Calu3 (cell line): ENCODE results near the gene GTPBP10. TPM values are rescaled to one million over a fixed set of nuclear protein-coding genes. Genes with fewer than 3 reads are reported as not detected.
A peak's percentile ranks its signal among the peaks of the same experiment; 100 is the strongest.
"Not testable (repeated sequence)": the region's sequence is repeated elsewhere in the genome, so short reads cannot be mapped to it uniquely, and the experiment has no call there.

Source experiments
- BruUV-seq: library from RNA; stranded (reverse); fragments of 400-500 nt; replicated peaks from 2 replicates; lab custom pipeline; 2021; lab: Mats Ljungman, UMichigan
- CTCF ChIA-PET: fragments of 300-600 bp; sonication (Branson Sonifier 250); formaldehyde crosslinking; loops from one replicate; lab custom pipeline; 2022; ENCODE audit warnings: antibody characterized with exemption; lab: Charles Lee
- DNase-seq: peaks from one replicate; pipeline ENCODE4 v3.0.0; 2022
- H3K27ac Mint-ChIP-seq: one replicate; pipeline ENCODE4 v1.8.0; 2022; ENCODE audit warnings: mixed read lengths; ENCODE audit not compliant: unreplicated experiment
- H3K27me3 Mint-ChIP-seq: one replicate; pipeline ENCODE4 v1.8.0; 2022; ENCODE audit warnings: mixed read lengths; ENCODE audit not compliant: unreplicated experiment
- H3K36me3 Mint-ChIP-seq: one replicate; pipeline ENCODE4 v1.8.0; 2022; ENCODE audit warnings: mild to moderate bottlenecking, moderate library complexity, mixed read lengths; ENCODE audit not compliant: insufficient read depth, unreplicated experiment
- H3K4me1 Mint-ChIP-seq: one replicate; pipeline ENCODE4 v1.8.0; 2022; ENCODE audit warnings: mild to moderate bottlenecking, low read depth, mixed read lengths; ENCODE audit not compliant: unreplicated experiment
- H3K4me3 Mint-ChIP-seq: one replicate; pipeline ENCODE4 v1.8.0; 2022; ENCODE audit warnings: mild to moderate bottlenecking, low read depth, moderate library complexity, mixed read lengths; ENCODE audit not compliant: unreplicated experiment
- H3K9me3 Mint-ChIP-seq: one replicate; pipeline ENCODE4 v1.8.0; 2022; ENCODE audit warnings: low read depth, mixed read lengths; ENCODE audit not compliant: unreplicated experiment
- CTCF ChIP-seq: fragments of 200-600 bp; IDR thresholded peaks from one replicate; pipeline ENCODE4 v1.8.0; 2022; ENCODE audit warnings: antibody characterized with exemption; ENCODE audit not compliant: unreplicated experiment
- intact Hi-C: fragments of 100-400 bp; cut with micrococcal nuclease; formaldehyde crosslinking; loops from one replicate; pipeline ENCODE4 v1.10.0; 2022; ENCODE audit not compliant: unreplicated experiment
- total RNA-seq: library from RNA; stranded (reverse); gene quantifications from 2 replicates; pipeline ENCODE4 v1.2.3, GENCODE V29; 2022

GTPBP10 gene
- total RNA-seq, 1 experiment from 2014 or later, result 22.5 TPM

- H3K27me3 Mint-ChIP-seq, result no peaks in the 10 kb centered on the region
- no peaks in the 10 kb centered on the region for H3K9me3 Mint-ChIP-seq
- BruUV-seq, result no TSS peak
- TF ChIP-seq CTCF, result no peak
- no peak for DNase-seq
- peaks cover 17% of the 10 kb centered on the region for H3K4me1 Mint-ChIP-seq
- intact Hi-C loops, result loop anchor here (5.0 kb wide), 1 partner anchor 67 kb away; no protein-coding TSS in a partner anchor
- H3K36me3 Mint-ChIP-seq, result peaks cover 19% of the 10 kb centered on the region
- H3K4me3 Mint-ChIP-seq, result peak overlapping the region; percentile 84
- H3K27ac Mint-ChIP-seq, result peak overlapping the region; percentile 79
- CTCF ChIA-PET, result interaction anchor here (0.5 kb wide), 1 partner anchor 146 kb away, joined by 3 read pairs; no protein-coding TSS in a partner anchor
Measured at GRCh38 chr7:90345595-90346335, 751 bp upstream of the GTPBP10 start.

DNA sequence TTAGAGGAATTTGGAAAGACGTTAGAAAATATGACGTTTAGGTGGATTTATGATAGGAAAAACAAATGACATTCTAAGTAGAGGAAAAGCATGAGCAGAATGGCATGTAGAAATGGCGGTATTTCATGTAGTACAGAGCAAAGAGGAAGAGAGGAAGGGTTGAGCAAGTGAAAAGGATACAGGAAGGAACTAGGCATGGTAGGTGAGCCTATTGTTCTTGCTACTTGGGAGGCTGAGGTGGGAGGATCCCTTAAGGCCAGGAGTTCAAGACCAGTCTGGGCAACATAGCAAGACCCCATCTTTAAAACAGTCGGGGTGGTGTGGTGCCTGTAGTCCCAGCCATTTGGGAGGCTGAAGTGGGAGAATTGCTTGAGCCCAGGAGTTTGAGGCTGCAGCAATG is 1.2 kb downstream of the GTPBP10 start:
- CTCF ChIA-PET, result no interaction called here
- no peaks in the 10 kb centered on the region for H3K27me3 Mint-ChIP-seq
- H3K27ac Mint-ChIP-seq, result no peak overlapping the region
- intact Hi-C loops, result loop anchor here (5.0 kb wide), 1 partner anchor 65 kb away; no protein-coding TSS in a partner anchor
- peaks cover 17% of the 10 kb centered on the region for H3K4me1 Mint-ChIP-seq
- H3K36me3 Mint-ChIP-seq, result peaks cover 27% of the 10 kb centered on the region
- BruUV-seq, result no TSS peak
- H3K9me3 Mint-ChIP-seq, result peaks cover 2% of the 10 kb centered on the region
- TF ChIP-seq CTCF, result no peak
- DNase-seq, result no peak
- H3K4me3 Mint-ChIP-seq, result peak overlapping the region; percentile 84

- H3K36me3 Mint-ChIP-seq, result peaks cover 36% of the 10 kb centered on the region
Measured at GRCh38 chr7:90349305-90349704, 2.8 kb downstream of the GTPBP10 start.

DNA sequence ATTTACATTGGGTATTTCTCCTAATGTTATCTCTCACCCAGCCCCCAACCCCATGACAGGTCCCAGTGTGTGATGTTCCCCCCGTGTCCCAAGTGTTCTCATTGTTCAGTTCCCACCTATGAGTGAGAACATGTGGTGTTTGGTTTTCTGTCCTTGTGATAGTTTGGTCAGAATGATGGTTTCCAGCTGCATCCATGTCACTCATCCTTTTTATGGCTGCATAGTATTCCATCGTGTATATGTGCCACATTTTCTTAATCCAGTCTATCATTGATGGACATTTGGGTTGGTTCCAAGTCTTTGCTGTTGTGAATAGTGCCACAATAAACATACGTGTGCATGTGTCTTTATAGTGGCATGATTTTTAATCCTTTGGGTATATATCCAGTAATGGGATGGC is 3.5 kb downstream of the GTPBP10 start:
- H3K9me3 Mint-ChIP-seq, H3K27me3 Mint-ChIP-seq, CTCF ChIA-PET, intact Hi-C loops, H3K4me3 Mint-ChIP-seq, DNase-seq, H3K27ac Mint-ChIP-seq, BruUV-seq: not testable (repeated sequence)
- Mint-ChIP-seq H3K4me1 (peaks cover 17% of the 10 kb centered on the region), H3K36me3 (peaks cover 36% of the 10 kb centered on the region)

More at GRCh38 chr7:90349305-90349704, 2.8 kb downstream of the GTPBP10 start:
- DNase-seq, result no peak
- no peak for TF ChIP-seq CTCF
- Mint-ChIP-seq H3K27me3 (no peaks in the 10 kb centered on the region), H3K4me1 (peaks cover 17% of the 10 kb centered on the region), H3K9me3 (peaks cover 2% of the 10 kb centered on the region), H3K27ac (no peak overlapping the region), H3K4me3 (no peak overlapping the region)
- CTCF ChIA-PET, result no interaction called here
- intact Hi-C loops, result loop anchor here (5.0 kb wide), 1 partner anchor 63 kb away; no protein-coding TSS in a partner anchor
- no TSS peak for BruUV-seq

- BruUV-seq, result no TSS peak
- peaks cover 20% of the 10 kb centered on the region for H3K36me3 Mint-ChIP-seq
- DNase-seq, result no peak
- no peaks in the 10 kb centered on the region for H3K27me3 Mint-ChIP-seq
- TF ChIP-seq CTCF, result no peak
- no peak overlapping the region for H3K4me3 Mint-ChIP-seq
- CTCF ChIA-PET, result no interaction called here
- H3K4me1 Mint-ChIP-seq, result peaks cover 9% of the 10 kb centered on the region
- H3K9me3 Mint-ChIP-seq, result peaks cover 5% of the 10 kb centered on the region
- intact Hi-C loops, result no loop called here
- H3K27ac Mint-ChIP-seq, result no peak overlapping the region
Measured at GRCh38 chr7:90351987-90352386, 5.5 kb downstream of the GTPBP10 start.
